IMR-90 (cell line): Measurements from ENCODE around the gene ERP44. TPM values are rescaled to one million over a fixed set of nuclear protein-coding genes. Genes with fewer than 3 reads are reported as not detected.

Experiments
- ATAC-seq: fragments of 200-7000 bp; cut with Tn5 transposase; 2 replicates; pipeline ENCODE4 v1.9.1; 2020; ENCODE audit warnings: low read depth, mild to moderate bottlenecking, moderate library complexity
- BruUV-seq: library from RNA; stranded (reverse); fragments of 400-500 nt; replicated peaks from 2 replicates; lab custom pipeline; 2021; lab: Mats Ljungman, UMichigan
- CTCF ChIA-PET: fragments of 300-600 bp; formaldehyde crosslinking; extraction: SDS; loops from one replicate; lab custom pipeline; 2021; ENCODE audit warnings: antibody characterized with exemption; lab: Yijun Ruan, JAX
- POLR2A ChIA-PET: fragments of 300-600 bp; sonication (Branson Sonifier 250); formaldehyde crosslinking; loops from one replicate; lab custom pipeline; 2022; ENCODE audit warnings: antibody characterized with exemption; ENCODE audit not compliant: unreplicated experiment; lab: Charles Lee
- DNase-seq: peaks from one replicate; pipeline ENCODE4 v3.0.0; 2013
- H2AFZ ChIP-seq: replicated peaks from 2 replicates; pipeline ENCODE3; 2013; ENCODE audit warnings: low read length, mild to moderate bottlenecking; ENCODE audit not compliant: poor library complexity
- H2AK5ac ChIP-seq: 2 replicates; pipeline ENCODE4 v1.6.1; 2013; ENCODE audit warnings: low read depth, low read length, inconsistent platforms
- H2AK9ac ChIP-seq: replicated peaks from 2 replicates; pipeline ENCODE3; 2013; ENCODE audit warnings: mild to moderate bottlenecking, low read depth, low read length, moderate library complexity; ENCODE audit not compliant: poor library complexity
- H2BK120ac ChIP-seq: 2 replicates; pipeline ENCODE4 v1.6.1; 2013; ENCODE audit warnings: low read depth, low read length, inconsistent platforms
- H2BK15ac ChIP-seq: 3 replicates; pipeline ENCODE4 v1.6.1; 2013; ENCODE audit warnings: low read depth, low read length, inconsistent platforms
- H2BK20ac ChIP-seq: 2 replicates; pipeline ENCODE4 v1.6.1; 2013; ENCODE audit warnings: low read depth, mild to moderate bottlenecking, inconsistent platforms, low read length, moderate library complexity
- H2BK5ac ChIP-seq: 2 replicates; pipeline ENCODE4 v1.6.1; 2013; ENCODE audit warnings: mild to moderate bottlenecking, low read depth, low read length, inconsistent platforms; ENCODE audit not compliant: poor library complexity, severe bottlenecking
- H3K14ac ChIP-seq: replicated peaks from 2 replicates; pipeline ENCODE4 v1.6.1; 2013; ENCODE audit warnings: low read depth, low read length, inconsistent platforms
- H3K18ac ChIP-seq: 2 replicates; pipeline ENCODE4 v1.6.1; 2013; ENCODE audit warnings: low read depth, low read length, control low read depth
- H3K23ac ChIP-seq: 2 replicates; pipeline ENCODE4 v1.6.1; 2013; ENCODE audit warnings: low read depth, low read length, inconsistent platforms
- H3K27ac ChIP-seq: 2 replicates; pipeline ENCODE4 v1.5.1; 2013; ENCODE audit warnings: mild to moderate bottlenecking, control low read depth, low read length; ENCODE audit not compliant: insufficient read depth
- H3K27me3 ChIP-seq: 2 replicates; pipeline ENCODE4 v1.6.1; 2013; ENCODE audit warnings: low read length; ENCODE audit not compliant: control insufficient read depth, insufficient read depth
- H3K36me3 ChIP-seq: 2 replicates; pipeline ENCODE4 v1.6.1; 2013; ENCODE audit warnings: low read length, mixed read lengths; ENCODE audit not compliant: control insufficient read depth, insufficient read depth
- H3K4ac ChIP-seq: 2 replicates; pipeline ENCODE4 v1.6.1; 2013; ENCODE audit warnings: low read depth, low read length, inconsistent platforms
- H3K4me1 ChIP-seq: 2 replicates; pipeline ENCODE4 v1.6.1; 2013; ENCODE audit warnings: low read length, mixed read lengths; ENCODE audit not compliant: control insufficient read depth, insufficient read depth
- H3K4me2 ChIP-seq: 2 replicates; pipeline ENCODE4 v1.6.1; 2013; ENCODE audit warnings: low read depth, mild to moderate bottlenecking, control low read depth, low read length, moderate library complexity
- H3K4me3 ChIP-seq: 2 replicates; pipeline ENCODE4 v1.5.1; 2013; ENCODE audit warnings: low read depth, mild to moderate bottlenecking, control low read depth, low read length, moderate library complexity; ENCODE audit not compliant: insufficient read depth
- H3K56ac ChIP-seq: 2 replicates; pipeline ENCODE4 v1.6.1; 2013; ENCODE audit warnings: low read length, inconsistent platforms; ENCODE audit not compliant: insufficient read depth; ENCODE audit errors: extremely low read depth
- H3K79me1 ChIP-seq, 2 experiments: 2 replicates each; pipeline ENCODE4 v1.6.1; 2013; ENCODE audit warnings: low read length in 2 of 2, inconsistent platforms in 1 of 2, low read depth in 1 of 2
- H3K9ac ChIP-seq: 2 replicates; pipeline ENCODE4 v1.6.1; 2013; ENCODE audit warnings: low read depth, low read length, control low read depth
- H3K9me1 ChIP-seq: 2 replicates; pipeline ENCODE4 v1.6.1; 2013; ENCODE audit warnings: low read length, inconsistent platforms; ENCODE audit not compliant: insufficient read depth
- H3K9me3 ChIP-seq: 2 replicates; pipeline ENCODE4 v1.6.1; 2013; ENCODE audit warnings: low read length; ENCODE audit not compliant: control insufficient read depth, insufficient read depth
- H4K20me1 ChIP-seq: 2 replicates; pipeline ENCODE4 v1.6.1; 2013; ENCODE audit warnings: low read length, inconsistent platforms; ENCODE audit not compliant: insufficient read depth
- H4K5ac ChIP-seq: 2 replicates; pipeline ENCODE4 v1.6.1; 2013; ENCODE audit warnings: mild to moderate bottlenecking, low read depth, low read length, control low read depth
- H4K8ac ChIP-seq, 2 experiments: 2 replicates each; pipeline ENCODE4 v1.6.1; 2013; ENCODE audit warnings: low read depth in 2 of 2, low read length in 2 of 2, control low read depth in 1 of 2, inconsistent platforms in 1 of 2
- H4K91ac ChIP-seq: 2 replicates; pipeline ENCODE4 v1.6.1; 2013; ENCODE audit warnings: low read depth, low read length, inconsistent platforms; ENCODE audit not compliant: insufficient read depth
- BHLHE40 ChIP-seq: fragments of 150-350 bp; IDR thresholded peaks from 2 replicates; pipeline ENCODE4 v1.6.1; 2016; ENCODE audit warnings: mild to moderate bottlenecking, low read depth, low read length
- CEBPB ChIP-seq: IDR thresholded peaks from 2 replicates; pipeline ENCODE4 v1.6.1; 2012; ENCODE audit warnings: low read depth, low read length, improper control_type of control experiment
- CHD1 ChIP-seq: IDR thresholded peaks from 2 replicates; pipeline ENCODE4 v1.6.1; 2012; ENCODE audit warnings: low read depth, low read length, improper control_type of control experiment
- FOS ChIP-seq: fragments of 150-350 bp; IDR thresholded peaks from 2 replicates; pipeline ENCODE4 v1.6.1; 2016; ENCODE audit warnings: low read depth, low read length
- MAFK ChIP-seq: IDR thresholded peaks from 2 replicates; pipeline ENCODE4 v1.6.1; 2012; ENCODE audit warnings: low read depth, low read length, improper control_type of control experiment
- MAZ ChIP-seq: IDR thresholded peaks from 2 replicates; pipeline ENCODE4 v1.6.1; 2012; ENCODE audit warnings: low read depth, mild to moderate bottlenecking, low read length, improper control_type of control experiment, moderate library complexity, borderline replicate concordance
- MXI1 ChIP-seq: IDR thresholded peaks from 2 replicates; pipeline ENCODE4 v1.6.1; 2012; ENCODE audit warnings: low read depth, mild to moderate bottlenecking, low read length, moderate library complexity, borderline replicate concordance
- POLR2A ChIP-seq: IDR thresholded peaks from 2 replicates; pipeline ENCODE4 v1.6.1; 2012; ENCODE audit warnings: mild to moderate bottlenecking, low read depth, low read length
- RAD21 ChIP-seq: IDR thresholded peaks from 2 replicates; pipeline ENCODE4 v1.6.1; 2012; ENCODE audit warnings: low read length, improper control_type of control experiment
- RFX5 ChIP-seq: IDR thresholded peaks from 2 replicates; pipeline ENCODE4 v1.8.0; 2012; ENCODE audit warnings: low read depth, mild to moderate bottlenecking, low read length, moderate library complexity
- SMC3 ChIP-seq: fragments of 150-350 bp; IDR thresholded peaks from 2 replicates; pipeline ENCODE4 v1.6.1; 2016; ENCODE audit warnings: low read depth, mild to moderate bottlenecking, antibody characterized with exemption, low read length, moderate library complexity
- WGBS, 2 experiments: methylation state at CpG; one replicate each; pipeline versions ENCODE4 v1.1.5 to v1.1.7; 2013; ENCODE audit warnings: missing lambda C conversion rate in 2 of 2; ENCODE audit not compliant: insufficient read length in 1 of 2; ENCODE audit errors: extremely low coverage in 2 of 2; 5-methylcytosine and 5-hydroxymethylcytosine counted together
- dilution Hi-C: fragments of 300-500 bp; cut with HindIII; formaldehyde crosslinking; loops from one replicate; pipeline ENCODE4 v1.14.3; 2018; ENCODE audit warnings: low sequenced_read_pairs; ENCODE audit not compliant: unreplicated experiment
- in situ Hi-C: fragments of 300-500 bp; cut with MboI; formaldehyde crosslinking; loops from 3 replicates; pipeline ENCODE4 v1.14.3; 2019; ENCODE audit warnings: low sequenced_read_pairs, inconsistent platforms, mixed read lengths
- intact Hi-C: fragments of 100-400 bp; cut with micrococcal nuclease; formaldehyde crosslinking; loops from 2 replicates; pipeline ENCODE4 v1.10.0; 2022
- polyA plus RNA-seq, 3 experiments: library from polyadenylated mRNA; depleted of rRNA; stranded (reverse); fragments of >200 nt; gene quantifications; 2 replicates each; pipeline ENCODE4 v1.2.3, GENCODE V29; 2012; ENCODE audit warnings: low replicate concordance in 1 of 3
- total RNA-seq: library from RNA; depleted of rRNA; stranded (reverse); fragments of >200 nt; gene quantifications from 2 replicates; pipeline ENCODE4 v1.2.3, GENCODE V29; 2012
- TF ChIP-seq, protein P1 (sequence below): fragments of 150-350 bp; IDR thresholded peaks from 2 replicates; pipeline ENCODE4 v1.6.1; 2016; ENCODE audit warnings: low read depth, mild to moderate bottlenecking, low read length, moderate library complexity, borderline replicate concordance
- TF ChIP-seq, protein P2 (sequence below): fragments of 150-350 bp; IDR thresholded peaks from 2 replicates; pipeline ENCODE4 v1.6.1; 2017; ENCODE audit warnings: mild to moderate bottlenecking, antibody characterized with exemption, low read length, low read depth

Gene ERP44
- total and polyA plus RNA-seq, 2 of the 4 experiments (the other 2 are of a cell fraction): 9.1 to 13.5 TPM

DNA sequence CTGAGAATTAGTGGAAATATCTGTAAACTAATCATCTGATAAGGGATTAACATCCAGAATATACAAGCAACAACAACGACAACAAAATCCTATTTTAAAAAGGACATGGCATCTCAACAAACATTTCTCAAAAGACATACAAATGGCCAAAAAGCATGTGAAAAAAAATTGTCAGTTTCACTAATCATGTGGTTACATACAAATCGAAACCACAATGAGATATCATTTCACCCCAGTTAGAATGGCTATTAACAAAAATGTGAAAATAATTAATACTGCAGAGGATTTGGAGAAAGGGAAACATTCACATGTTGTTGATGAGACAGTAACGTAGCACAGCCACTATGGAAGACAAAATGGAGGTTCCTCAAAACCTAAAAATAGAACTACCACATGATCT is 69.5 kb downstream of the ERP44 start:
- no peak overlapping the region for H4K5ac ChIP-seq
- CTCF ChIA-PET: no interaction called here
- no peak overlapping the region for H3K4me3 ChIP-seq
- H3K27ac ChIP-seq: no peak overlapping the region
- in situ Hi-C loops (loop anchor here (10.0 to 25.0 kb wide), 2 partner anchors 196 to 558 kb away; partner anchors contain the start of gene CAVIN4), intact Hi-C loops (loop anchor here (5.0 kb wide), 2 partner anchors 207 to 293 kb away; partner anchors contain the start of gene NR4A3), dilution Hi-C loops (no loop called here)
- H3K4me1 ChIP-seq: no peaks in the 10 kb centered on the region
- H4K8ac ChIP-seq: no peak overlapping the region
- H3K9ac ChIP-seq: no peak overlapping the region
- no peak overlapping the region for H2BK15ac ChIP-seq
- ATAC-seq (no peak), DNase-seq (no peak)
- no peak overlapping the region for H2AK5ac ChIP-seq
- no peak overlapping the region for H2AFZ ChIP-seq
- no TSS peak for BruUV-seq
- no peak overlapping the region for H3K4ac ChIP-seq
- H2AK9ac ChIP-seq: no peak overlapping the region
- no peak overlapping the region for H3K56ac ChIP-seq
- peaks cover 4% of the 10 kb centered on the region; the same call in 1 of the 2 replicates for H3K36me3 ChIP-seq
- no peak overlapping the region for H2BK20ac ChIP-seq
- no CpG with 5 or more reads among the region's 3 CpGs for WGBS, 2 experiments
- no peaks in the 10 kb centered on the region; the same call in 1 of the 2 replicates for H3K9me1 ChIP-seq
- no peak overlapping the region for H3K18ac ChIP-seq
- no peak overlapping the region for H2BK5ac ChIP-seq
- 0 out of 2 replicates have a peak, but pooled peaks cover 2% of the 10 kb centered on the region for H3K9me3 ChIP-seq
- peaks cover 10 to 23% of the 10 kb centered on the region in 2 experiments; a peak in 3 of 4 replicates for H3K79me1 ChIP-seq
- TF ChIP-seq RAD21 (no peak), RFX5 (no peak), MAZ (no peak), POLR2A (no peak), CEBPB (no peak), MXI1 (no peak), BHLHE40 (no peak), MAFK (no peak), SMC3 (no peak), CHD1 (no peak), FOS (no peak)
- TF ChIP-seq, protein P1, sequence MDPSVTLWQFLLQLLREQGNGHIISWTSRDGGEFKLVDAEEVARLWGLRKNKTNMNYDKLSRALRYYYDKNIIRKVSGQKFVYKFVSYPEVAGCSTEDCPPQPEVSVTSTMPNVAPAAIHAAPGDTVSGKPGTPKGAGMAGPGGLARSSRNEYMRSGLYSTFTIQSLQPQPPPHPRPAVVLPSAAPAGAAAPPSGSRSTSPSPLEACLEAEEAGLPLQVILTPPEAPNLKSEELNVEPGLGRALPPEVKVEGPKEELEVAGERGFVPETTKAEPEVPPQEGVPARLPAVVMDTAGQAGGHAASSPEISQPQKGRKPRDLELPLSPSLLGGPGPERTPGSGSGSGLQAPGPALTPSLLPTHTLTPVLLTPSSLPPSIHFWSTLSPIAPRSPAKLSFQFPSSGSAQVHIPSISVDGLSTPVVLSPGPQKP: no peak
- TF ChIP-seq, protein P2, sequence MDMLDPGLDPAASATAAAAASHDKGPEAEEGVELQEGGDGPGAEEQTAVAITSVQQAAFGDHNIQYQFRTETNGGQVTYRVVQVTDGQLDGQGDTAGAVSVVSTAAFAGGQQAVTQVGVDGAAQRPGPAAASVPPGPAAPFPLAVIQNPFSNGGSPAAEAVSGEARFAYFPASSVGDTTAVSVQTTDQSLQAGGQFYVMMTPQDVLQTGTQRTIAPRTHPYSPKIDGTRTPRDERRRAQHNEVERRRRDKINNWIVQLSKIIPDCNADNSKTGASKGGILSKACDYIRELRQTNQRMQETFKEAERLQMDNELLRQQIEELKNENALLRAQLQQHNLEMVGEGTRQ: no peak
- no peak overlapping the region for H4K91ac ChIP-seq
- H3K23ac ChIP-seq: no peak overlapping the region
- H3K4me2 ChIP-seq: no peak overlapping the region
- no peak overlapping the region for H2BK120ac ChIP-seq
- H3K27me3 ChIP-seq: no peaks in the 10 kb centered on the region
- no peak overlapping the region for H3K14ac ChIP-seq
- POLR2A ChIA-PET: no interaction called here
- peaks cover 11% of the 10 kb centered on the region for H4K20me1 ChIP-seq
